Neural cell (in vitro differentiated cells): ENCODE results near the gene MAP3K14.

Experiments
- CTCF ChIP-seq: fragments of 450-650 bp; IDR thresholded peaks from 2 replicates; pipeline ENCODE4 v1.5.1; 2014; ENCODE audit warnings: antibody characterized with exemption, mild to moderate bottlenecking, moderate library complexity; ENCODE audit not compliant: poor library complexity, severe bottlenecking
- EP300 ChIP-seq: fragments of 450-650 bp; conservative IDR thresholded peaks from 2 replicates; pipeline ENCODE4 v1.6.1; 2014; ENCODE audit warnings: antibody characterized with exemption, mild to moderate bottlenecking, moderate library complexity; ENCODE audit not compliant: poor library complexity, severe bottlenecking
- POLR2AphosphoS5 ChIP-seq: IDR thresholded peaks from 2 replicates; pipeline ENCODE4 v1.6.1; 2012

- TF ChIP-seq CTCF (no peak), EP300 (no peak), POLR2AphosphoS5 (no peak)
These were observed 73.1 kb downstream of the MAP3K14 start for GRCh38 chr17:45243750-45244149.
